Stimulated activated CD8-positive, alpha-beta memory T cell treated with anti-CD3 and anti-CD28 coated beads, Interleukin-2, amount 100 ng/mL, for 1 hour (primary cell): ENCODE results near the gene CUL7.

Experiments used
- DNase-seq, 2 donors: peaks; one replicate each; pipeline ENCODE4 v3.0.0-alpha.2; 2020; ENCODE audit warnings: low read depth in 2 of 2

CUL7 gene

GRCh38 chr6:43077333-43077809 lies 23.7 kb upstream of the CUL7 start:
- no peak for DNase-seq

- no peak for DNase-seq
These were observed 23.0 kb upstream of the CUL7 start for GRCh38 chr6:43076464-43077332.

- no peak for DNase-seq
These were observed 22.2 kb upstream of the CUL7 start, which contains the start of gene PTK7 for GRCh38 chr6:43075670-43076463. Gene PTK7 (plus strand): TSS chr6:43076314. CDS start chr6:43076489, 175 bp downstream.

GRCh38 chr6:43074847-43075669 lies 21.4 kb upstream of the CUL7 start:
- no peak for DNase-seq

GRCh38 chr6:43070028-43070632 lies 16.5 kb upstream of the CUL7 start:
- DNase-seq = no peak

- DNase-seq = no peak
These were observed 9.2 kb upstream of the CUL7 start for GRCh38 chr6:43062818-43063217.

- no peak for DNase-seq
These were observed 8.2 kb upstream of the CUL7 start for GRCh38 chr6:43061861-43062260.

GRCh38 chr6:43060755-43061633 lies 7.3 kb upstream of the CUL7 start:
- no peak for DNase-seq

GRCh38 chr6:43060034-43060754 lies 6.5 kb upstream of the CUL7 start:
- no peak for DNase-seq

- DNase-seq = peak; percentile 95 to 99
These were observed 5.8 kb upstream of the CUL7 start, which contains the start of the genes KLC4 and MRPL2 for GRCh38 chr6:43059168-43060033. Gene KLC4 (plus strand): TSS chr6:43059631. CDS start chr6:43061336, 1,705 bp downstream. Gene MRPL2 (minus strand): TSS chr6:43059434. CDS start chr6:43059381, 53 bp downstream.

- no peak for DNase-seq
These were observed 4.9 kb upstream of the CUL7 start for GRCh38 chr6:43058531-43058930.

GRCh38 chr6:43055966-43056365 lies 2.3 kb upstream of the CUL7 start:
- no peak for DNase-seq

GRCh38 chr6:43054206-43054943 lies 724 bp upstream of the CUL7 start:
- DNase-seq = no peak

GRCh38 chr6:43052842-43053544 lies 658 bp downstream of the CUL7 start:
- DNase-seq = no peak

GRCh38 chr6:43052225-43052841 lies 1.3 kb downstream of the CUL7 start:
- DNase-seq = no peak

- no peak for DNase-seq
These were observed 2.7 kb downstream of the CUL7 start for GRCh38 chr6:43050981-43051380.

GRCh38 chr6:43047998-43048397 lies 5.7 kb downstream of the CUL7 start:
- no peak for DNase-seq
